Measurements from ENCODE around the gene NPAS4. TPM values are rescaled to one million over a fixed set of nuclear protein-coding genes. Genes with fewer than 3 reads are reported as not detected.

The NPAS4 gene
- total RNA-seq, 4 donors from 2014 or later = 0.38 TPM; not detected in 3

GRCh38 chr11:66467756-66468155, 46.9 kb downstream of the NPAS4 start:
- Histone ChIP-seq H3K4me1 (peaks cover 13 to 28% (median 15%) of the 10 kb centered on the region in 3 donors), H3K9me3 (no peaks in the 10 kb centered on the region), H3K4me3 (peak overlapping the region; percentile 52 to 89 (median 70)), H3K27me3 (no peaks in the 10 kb centered on the region), H3K36me3 (peaks cover 0 to 28% (median 0%) of the 10 kb centered on the region in 3 donors), H3K27ac (peak overlapping the region in 3 of 4 donors; percentile 29 to 94 (median 89))
- DNase-seq = no peak
- WGBS, 2 donors = 41 to 100% methylated on average over 1 to 3 of the region's 6 CpGs
- TF ChIP-seq POLR2A (IDR thresholded peaks at IDR 0.05) = no peak
- no peak for TF ChIP-seq CTCF (IDR thresholded peaks at IDR 0.05)
- intact Hi-C loops (cut with DNase I) = no loop called here

DNA sequence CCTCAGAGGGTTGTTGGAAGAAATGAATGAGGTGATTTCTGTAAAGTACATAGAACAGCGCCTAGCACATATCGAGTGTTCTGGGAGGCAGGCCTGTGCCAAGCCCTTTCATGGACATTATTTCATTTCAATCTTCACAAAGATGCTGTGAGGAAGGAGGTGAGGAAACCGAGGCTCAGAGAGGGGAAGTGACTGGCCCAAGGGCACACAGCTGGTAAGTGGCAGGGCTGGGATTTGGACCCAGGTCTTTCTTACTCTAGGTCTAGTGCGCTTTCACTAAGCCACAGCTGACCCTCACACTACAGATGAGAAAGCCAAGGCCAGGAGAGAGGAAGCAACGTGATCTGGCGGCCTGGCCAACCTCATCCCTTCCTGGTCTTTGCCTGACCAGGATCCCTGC, 47.9 kb downstream of the NPAS4 start:
- DNase-seq = no peak
- TF ChIP-seq POLR2A (IDR thresholded peaks at IDR 0.05) (no peak), CTCF (IDR thresholded peaks at IDR 0.05) (no peak)
- 95 to 96% methylated on average over 6 of the region's 6 CpGs for WGBS, 2 donors
- no peak overlapping the region for H3K4me3 ChIP-seq
- H3K9me3 ChIP-seq = no peaks in the 10 kb centered on the region
- H3K27me3 ChIP-seq = no peaks in the 10 kb centered on the region
- intact Hi-C loops (cut with DNase I) = no loop called here
- H3K36me3 ChIP-seq = peaks cover 0 to 37% (median 6%) of the 10 kb centered on the region in 3 donors
- H3K27ac ChIP-seq = no peak overlapping the region
- peaks cover 13 to 33% (median 15%) of the 10 kb centered on the region in 3 donors for H3K4me1 ChIP-seq

DNA sequence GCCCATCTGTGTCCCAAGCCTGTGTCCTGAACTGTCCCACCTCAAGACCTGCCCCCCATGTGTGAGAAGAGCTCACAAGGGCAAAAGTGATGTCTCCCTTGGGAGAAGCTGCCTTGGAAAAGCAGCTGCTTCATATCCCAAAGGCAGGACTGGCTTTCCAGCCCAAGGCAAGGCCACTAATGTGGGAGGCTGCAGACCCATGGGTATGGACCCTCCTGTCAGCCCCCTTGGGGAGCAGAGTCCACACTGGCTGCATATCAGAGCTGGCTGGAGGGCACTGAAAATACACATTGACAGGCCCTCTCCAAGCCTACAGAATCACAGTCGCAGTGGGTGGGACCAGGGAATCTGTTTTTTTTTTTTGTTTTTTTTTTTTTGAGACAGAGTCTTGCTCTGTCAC, 48.6 kb downstream of the NPAS4 start:
- peaks cover 13 to 40% (median 15%) of the 10 kb centered on the region in 3 donors for H3K4me1 ChIP-seq
- WGBS, 2 donors = 85 to 100% methylated on average over 1 of the region's 1 CpG
- H3K27ac ChIP-seq = no peak overlapping the region
- no peak for TF ChIP-seq POLR2A (IDR thresholded peaks at IDR 0.05)
- no peak for TF ChIP-seq CTCF (IDR thresholded peaks at IDR 0.05)
- DNase-seq = no peak
- H3K9me3 ChIP-seq = no peaks in the 10 kb centered on the region
- H3K27me3 ChIP-seq = no peaks in the 10 kb centered on the region
- intact Hi-C loops (cut with DNase I) = no loop called here
- H3K36me3 ChIP-seq = peaks cover 0 to 44% (median 6%) of the 10 kb centered on the region in 3 donors
- no peak overlapping the region for H3K4me3 ChIP-seq

DNA sequence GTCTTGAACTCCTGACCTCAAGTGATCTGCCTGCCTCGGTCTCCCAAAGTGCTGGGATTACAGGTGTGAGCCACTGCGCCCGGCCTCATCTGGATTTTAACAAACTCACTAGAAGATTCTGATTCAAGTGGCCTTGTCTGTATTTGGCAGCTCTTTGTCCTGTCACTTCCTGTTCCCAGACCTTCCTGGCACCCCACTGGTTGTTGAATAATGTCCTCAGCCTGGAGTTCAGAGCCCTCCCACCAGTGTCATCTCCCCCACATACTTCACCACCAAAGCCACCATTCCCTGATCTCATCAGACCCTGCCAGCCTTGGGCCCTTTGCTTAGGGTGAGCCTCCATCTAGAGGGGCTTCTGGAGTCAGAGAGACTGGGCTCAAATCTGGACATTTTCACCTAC, 49.2 kb downstream of the NPAS4 start:
- Histone ChIP-seq H3K27me3 (no peaks in the 10 kb centered on the region), H3K27ac (no peak overlapping the region), H3K36me3 (peaks cover 0 to 48% (median 6%) of the 10 kb centered on the region in 3 donors), H3K4me3 (no peak overlapping the region), H3K4me1 (peaks cover 13 to 45% (median 15%) of the 10 kb centered on the region in 3 donors), H3K9me3 (no peaks in the 10 kb centered on the region)
- intact Hi-C loops (cut with DNase I) = no loop called here
- DNase-seq = no peak
- no peak for TF ChIP-seq POLR2A (IDR thresholded peaks at IDR 0.05)
- TF ChIP-seq CTCF (IDR thresholded peaks at IDR 0.05) = no peak
- WGBS, 2 donors = 83 to 100% methylated on average over 3 of the region's 3 CpGs

DNA sequence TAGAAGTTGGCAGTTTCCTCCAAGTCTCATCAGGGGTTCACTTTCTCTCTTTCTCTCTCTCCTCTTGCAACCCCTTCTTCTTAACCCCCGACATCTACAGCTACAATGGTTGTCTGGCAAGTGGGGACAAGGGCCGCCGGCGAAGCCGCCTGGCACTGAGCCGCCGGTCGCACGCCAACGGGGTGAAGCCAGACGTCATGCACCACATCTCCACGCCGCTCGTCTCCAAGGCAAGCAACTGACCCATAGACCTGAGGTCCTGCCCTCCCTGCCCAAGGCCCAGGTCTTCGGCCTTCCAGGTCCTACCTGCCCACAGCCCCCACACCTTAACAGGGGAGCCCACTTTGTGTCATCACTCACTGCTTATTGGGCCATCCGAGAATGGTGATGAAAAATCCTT, 50.3 kb downstream of the NPAS4 start:
- Histone ChIP-seq H3K27ac (no peak overlapping the region), H3K36me3 (peaks cover 0 to 60% (median 6%) of the 10 kb centered on the region in 3 donors), H3K27me3 (no peaks in the 10 kb centered on the region), H3K9me3 (no peaks in the 10 kb centered on the region), H3K4me3 (no peak overlapping the region), H3K4me1 (peaks cover 6 to 36% (median 10%) of the 10 kb centered on the region in 3 donors)
- no peak for TF ChIP-seq POLR2A (IDR thresholded peaks at IDR 0.05)
- no peak for TF ChIP-seq CTCF (IDR thresholded peaks at IDR 0.05)
- DNase-seq = no peak
- 87% methylated on average over 9 of the region's 16 CpGs; no CpG with 5 or more reads in 1 of the 2 donors for WGBS, 2 donors
- intact Hi-C loops (cut with DNase I) = no loop called here

All from esophagus squamous epithelium (tissue), 5 donors.